GM21423 (cell line): ENCODE measurements around the gene SPATA20.

Source experiments
- ATAC-seq: cut with Tn5 transposase; IDR thresholded peaks from one replicate; pipeline ENCODE4 v1.9.1; 2021; ENCODE audit warnings: mild to moderate bottlenecking, moderate library complexity; ENCODE audit not compliant: unreplicated experiment

SPATA20 gene

DNA sequence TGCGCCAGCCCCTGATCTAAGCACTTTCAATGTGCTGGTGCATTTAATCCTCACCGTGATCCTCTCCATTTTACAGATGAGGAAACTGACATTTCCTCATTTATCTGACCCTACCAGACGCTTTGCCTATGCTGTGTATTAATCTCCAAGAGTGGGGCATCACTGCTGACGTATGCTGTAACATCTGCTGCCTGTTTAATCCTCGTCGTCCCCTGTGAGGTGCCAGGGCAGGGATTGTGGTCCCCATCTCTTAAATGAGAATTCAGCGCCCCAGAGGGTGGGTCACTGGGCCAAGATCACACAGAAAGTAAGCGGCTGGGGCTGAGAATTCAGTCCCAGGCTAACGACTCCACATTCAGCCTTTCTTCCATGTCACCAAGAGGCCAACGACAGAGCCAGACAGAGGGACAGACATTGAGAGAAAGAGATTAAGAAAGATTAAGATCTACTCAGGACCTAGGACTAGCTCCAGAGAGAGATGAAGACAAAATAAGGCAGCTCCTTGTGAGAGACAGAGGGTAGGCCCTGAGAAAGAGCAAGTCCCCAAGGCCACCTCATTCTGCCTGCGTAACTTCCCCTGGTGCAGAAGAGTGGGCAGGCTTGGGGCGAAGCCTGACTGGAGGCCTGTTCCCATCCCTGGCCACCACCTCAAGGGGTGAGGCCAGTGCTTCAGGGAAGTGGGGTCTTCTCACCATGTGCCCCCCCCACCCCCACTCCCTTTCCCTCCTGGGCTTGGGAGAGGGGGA is 27.1 kb downstream of the SPATA20 start:
- no peak for ATAC-seq

DNA sequence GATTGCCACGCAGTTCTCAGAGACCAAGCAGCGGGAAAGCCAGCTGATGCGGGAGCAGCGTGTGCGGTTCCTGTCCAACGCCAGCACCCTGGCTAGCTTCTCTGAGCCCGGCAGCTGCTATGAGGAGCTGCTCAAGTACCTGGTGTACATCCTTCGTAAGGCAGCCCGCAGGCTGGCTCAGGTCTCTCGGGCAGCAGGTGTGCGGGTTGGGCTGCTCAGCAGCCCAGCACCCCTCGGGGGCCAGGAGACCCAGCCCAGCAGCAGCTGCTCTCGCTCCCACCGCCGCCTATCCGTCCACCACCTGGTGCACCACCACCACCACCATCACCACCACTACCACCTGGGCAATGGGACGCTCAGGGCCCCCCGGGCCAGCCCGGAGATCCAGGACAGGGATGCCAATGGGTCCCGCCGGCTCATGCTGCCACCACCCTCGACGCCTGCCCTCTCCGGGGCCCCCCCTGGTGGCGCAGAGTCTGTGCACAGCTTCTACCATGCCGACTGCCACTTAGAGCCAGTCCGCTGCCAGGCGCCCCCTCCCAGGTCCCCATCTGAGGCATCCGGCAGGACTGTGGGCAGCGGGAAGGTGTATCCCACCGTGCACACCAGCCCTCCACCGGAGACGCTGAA is 28.7 kb downstream of the SPATA20 start:
- ATAC-seq = no peak

DNA sequence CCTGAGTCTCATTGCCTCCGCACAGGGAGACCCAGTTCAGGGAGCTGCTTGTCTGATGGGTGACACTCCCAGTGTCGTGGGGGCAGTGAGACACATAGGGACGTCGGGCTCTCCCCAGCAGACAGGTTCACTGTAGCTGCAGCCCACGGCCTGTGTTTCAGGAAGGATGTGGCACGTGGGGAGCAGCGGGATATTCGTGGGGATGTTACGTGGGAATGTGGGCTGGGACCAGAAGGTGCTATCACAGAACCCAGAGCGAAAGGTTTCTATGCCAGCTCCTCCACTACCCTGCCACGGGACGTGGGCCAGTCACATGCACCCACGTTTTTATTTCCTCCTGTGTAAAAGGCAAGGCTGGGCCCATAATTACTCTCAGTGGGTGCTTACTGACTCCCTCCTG is 29.9 kb downstream of the SPATA20 start:
- ATAC-seq = no peak

DNA sequence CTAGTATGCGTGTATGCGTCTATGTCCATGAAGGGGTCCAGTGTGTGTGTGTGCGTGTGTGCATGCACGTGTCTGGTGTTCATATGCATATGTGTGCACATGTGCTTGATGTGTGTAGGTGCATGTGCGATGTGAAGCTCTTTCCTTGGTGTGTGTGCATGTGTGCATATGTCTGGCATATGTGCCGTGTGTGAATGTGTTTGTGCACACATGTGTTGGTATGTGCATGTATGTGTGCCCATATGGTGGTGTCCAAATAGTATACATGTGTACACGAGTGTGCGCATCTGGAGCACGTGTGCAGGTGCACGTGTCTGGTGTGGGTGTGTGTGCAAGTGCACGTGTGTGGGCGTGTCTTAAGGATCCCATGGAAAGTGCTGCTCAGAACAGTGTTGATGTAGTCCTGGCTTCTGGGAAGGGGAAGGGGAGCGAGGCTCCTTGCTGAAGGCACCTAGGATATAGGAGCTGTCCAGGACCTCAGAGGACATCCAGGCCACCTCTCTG is 30.5 kb downstream of the SPATA20 start:
- ATAC-seq = no peak

DNA sequence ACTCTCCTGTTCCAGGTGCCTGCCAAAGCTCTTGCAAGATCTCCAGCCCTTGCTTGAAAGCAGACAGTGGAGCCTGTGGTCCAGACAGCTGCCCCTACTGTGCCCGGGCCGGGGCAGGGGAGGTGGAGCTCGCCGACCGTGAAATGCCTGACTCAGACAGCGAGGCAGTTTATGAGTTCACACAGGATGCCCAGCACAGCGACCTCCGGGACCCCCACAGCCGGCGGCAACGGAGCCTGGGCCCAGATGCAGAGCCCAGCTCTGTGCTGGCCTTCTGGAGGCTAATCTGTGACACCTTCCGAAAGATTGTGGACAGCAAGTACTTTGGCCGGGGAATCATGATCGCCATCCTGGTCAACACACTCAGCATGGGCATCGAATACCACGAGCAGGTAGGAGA is 31.2 kb downstream of the SPATA20 start:
- no peak for ATAC-seq

DNA sequence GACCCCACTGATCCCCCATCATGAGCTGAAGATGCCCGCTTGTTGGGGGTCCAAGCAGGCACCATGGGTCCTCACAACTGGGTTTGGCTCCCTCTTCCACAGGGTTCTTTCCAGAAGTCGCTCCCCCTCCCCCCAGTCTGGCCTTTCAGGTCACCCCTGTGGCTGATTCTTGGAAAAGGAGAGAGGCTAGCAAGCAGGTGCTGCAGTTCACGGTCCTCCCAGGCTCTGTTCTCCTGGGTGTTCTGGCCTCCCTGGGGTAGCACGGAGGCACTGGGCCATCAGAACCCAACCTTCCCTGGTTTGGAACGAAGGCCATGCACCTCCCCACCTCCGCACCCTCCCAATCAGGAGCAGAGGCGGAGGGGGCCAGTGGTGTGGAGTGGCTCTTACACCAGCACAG is 32.4 kb downstream of the SPATA20 start:
- ATAC-seq = no peak

DNA sequence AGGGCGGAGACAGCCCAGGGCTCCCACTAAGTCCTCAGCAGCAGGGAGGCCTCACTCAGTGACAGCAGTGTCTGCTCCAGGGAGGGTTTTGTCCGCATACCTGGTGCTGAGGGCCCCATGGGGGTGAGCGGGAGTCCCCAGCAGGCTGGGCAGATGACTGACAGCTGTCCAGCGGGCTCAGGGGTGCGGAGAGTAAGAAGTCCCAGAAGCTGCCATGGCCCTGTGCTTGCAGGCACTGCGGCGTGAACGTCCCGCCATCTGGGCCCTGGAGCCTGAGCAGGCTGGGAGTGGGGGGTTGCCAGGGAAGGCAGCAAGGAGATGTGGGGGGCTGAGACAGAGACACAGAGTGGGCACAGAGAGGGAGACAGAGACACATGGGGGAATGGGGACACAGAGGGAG is 33.7 kb downstream of the SPATA20 start:
- ATAC-seq = no peak

DNA sequence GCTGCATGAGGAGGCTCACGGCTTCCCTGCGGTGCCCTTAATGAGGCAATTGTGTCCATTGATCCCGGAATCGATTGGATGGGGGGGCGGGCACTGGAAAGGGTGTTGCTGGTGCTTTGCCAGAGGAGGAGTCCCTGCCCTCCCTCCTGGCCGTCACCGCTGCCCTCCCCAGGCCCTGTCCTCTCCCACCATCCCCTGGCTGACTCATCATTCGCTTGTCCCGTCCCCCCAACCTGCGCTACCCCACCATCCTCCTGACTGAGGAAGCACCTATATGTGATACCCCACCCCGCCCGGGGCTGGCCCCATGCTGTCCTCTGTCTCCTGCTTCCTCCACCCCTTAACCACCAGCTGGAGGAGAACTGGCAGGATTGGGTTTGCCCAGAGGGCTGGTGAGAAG is 34.3 kb downstream of the SPATA20 start:
- ATAC-seq = no peak

DNA sequence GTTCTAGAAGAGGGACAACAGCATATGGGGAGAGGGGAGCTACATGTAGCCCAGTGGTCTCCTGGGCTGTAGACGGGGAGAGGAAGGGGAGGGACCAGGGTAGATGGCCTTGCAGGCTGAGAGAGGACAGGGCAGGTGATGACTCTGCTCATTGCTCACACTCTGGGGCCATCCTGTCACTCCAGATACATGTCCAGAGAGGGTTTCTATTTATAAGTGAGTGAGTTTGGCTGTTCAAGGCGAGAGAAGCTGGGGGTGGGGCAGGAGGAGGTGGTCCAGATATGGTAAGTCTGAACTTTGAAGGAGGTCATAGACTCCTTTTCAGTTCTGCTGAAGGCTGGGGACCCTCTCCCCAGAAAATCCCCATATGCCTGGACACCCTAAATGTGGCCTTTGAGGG is 35.8 kb downstream of the SPATA20 start:
- ATAC-seq = no peak

DNA sequence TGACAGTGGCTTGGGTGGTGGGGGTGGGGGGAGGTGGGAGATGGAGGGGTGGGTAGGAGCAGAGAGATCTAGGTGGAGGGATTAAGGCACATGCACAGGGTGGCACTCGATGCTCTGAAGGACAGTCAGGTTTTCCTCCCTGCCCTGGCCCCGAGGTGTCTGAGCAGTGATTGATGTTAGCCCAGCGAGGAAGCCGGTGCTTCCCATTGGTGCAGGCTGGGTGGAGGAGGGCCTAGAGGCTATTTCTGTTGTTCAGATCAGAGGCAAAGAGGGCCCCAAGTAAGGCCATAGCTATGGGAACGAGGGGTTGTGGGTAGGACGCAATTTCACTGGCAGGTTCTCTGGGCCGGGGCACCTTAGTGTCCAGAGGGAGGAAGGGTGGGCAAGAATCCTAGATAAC is 36.7 kb downstream of the SPATA20 start:
- ATAC-seq = no peak

DNA sequence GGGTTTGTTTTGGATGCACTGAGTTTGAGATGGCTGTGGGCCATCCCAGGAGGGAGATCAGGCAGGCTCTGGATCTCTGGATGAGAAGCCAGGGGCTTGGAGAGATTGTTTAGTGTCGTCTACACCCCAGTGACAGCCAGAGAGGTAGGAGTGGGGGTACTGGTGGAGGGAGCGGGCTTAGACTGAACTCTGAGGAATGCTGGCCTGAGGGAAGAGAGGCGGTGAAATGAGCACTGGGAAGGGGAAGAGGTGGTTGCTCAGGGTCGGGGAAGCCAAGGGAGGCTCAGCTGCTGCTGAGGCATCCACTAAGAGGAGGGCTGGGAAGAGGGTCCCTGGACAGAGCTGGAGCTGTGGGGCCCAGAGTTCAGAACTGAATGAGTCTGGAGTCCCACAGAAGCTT is 37.1 kb downstream of the SPATA20 start:
- no peak for ATAC-seq

DNA sequence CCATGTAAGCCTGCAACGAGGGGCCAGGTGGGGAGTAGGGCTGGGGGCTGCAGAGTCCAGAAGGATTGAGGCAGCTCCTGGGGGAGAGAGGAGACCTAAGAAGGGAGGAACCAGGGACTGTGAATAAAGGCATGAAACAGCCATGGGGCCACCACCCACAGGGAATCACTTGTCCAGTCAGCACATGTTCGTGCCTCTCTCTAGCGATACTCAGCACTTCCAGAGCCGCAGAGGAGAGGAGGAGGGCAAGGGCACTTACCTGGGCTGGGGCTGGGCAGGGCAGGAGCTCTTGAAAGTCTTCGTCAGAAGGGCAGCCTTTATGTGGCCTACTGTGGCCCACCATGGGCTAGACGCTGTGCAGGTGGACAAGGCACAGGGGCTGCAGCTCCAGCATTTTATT is 37.8 kb downstream of the SPATA20 start:
- ATAC-seq = no peak

DNA sequence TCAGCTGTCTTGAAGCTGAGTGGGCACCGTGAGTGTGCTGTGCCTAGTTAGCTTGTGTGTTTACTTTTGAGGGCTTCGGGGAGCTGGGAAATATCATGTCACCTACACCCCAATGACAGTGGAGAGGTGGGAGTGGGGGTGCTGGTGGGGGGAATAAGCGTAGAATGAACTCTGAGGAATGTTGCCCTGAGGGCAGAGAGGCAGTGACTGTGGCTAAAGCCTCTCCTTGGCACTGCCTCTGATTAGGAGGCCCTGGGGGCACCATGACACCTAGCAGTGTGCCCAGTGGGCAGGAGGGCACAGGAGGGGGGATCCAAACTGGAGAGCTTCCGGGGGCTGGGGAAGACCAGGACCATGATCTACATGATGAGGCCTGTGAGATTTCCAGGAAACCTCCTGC is 38.4 kb downstream of the SPATA20 start:
- no peak for ATAC-seq

DNA sequence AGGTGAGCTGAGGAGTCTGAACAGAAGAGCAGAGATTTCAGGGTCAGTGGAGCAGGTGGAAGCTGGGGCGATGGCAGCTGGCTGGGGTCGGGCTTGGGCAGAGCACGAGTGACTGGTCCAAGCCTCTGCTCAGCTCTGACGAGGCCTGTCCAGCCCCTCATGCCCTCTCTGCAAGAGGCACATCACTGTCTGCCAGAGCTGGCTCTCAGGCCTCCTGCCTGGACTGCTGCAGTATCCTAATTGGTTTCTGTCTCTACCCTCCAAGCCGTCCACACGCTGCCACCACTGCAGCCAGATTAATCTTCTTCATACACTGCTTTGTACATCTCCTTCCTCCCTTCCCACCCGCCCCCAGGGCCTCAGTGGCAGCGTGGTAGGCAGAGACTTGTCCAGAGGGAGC is 38.9 kb downstream of the SPATA20 start:
- ATAC-seq = no peak

DNA sequence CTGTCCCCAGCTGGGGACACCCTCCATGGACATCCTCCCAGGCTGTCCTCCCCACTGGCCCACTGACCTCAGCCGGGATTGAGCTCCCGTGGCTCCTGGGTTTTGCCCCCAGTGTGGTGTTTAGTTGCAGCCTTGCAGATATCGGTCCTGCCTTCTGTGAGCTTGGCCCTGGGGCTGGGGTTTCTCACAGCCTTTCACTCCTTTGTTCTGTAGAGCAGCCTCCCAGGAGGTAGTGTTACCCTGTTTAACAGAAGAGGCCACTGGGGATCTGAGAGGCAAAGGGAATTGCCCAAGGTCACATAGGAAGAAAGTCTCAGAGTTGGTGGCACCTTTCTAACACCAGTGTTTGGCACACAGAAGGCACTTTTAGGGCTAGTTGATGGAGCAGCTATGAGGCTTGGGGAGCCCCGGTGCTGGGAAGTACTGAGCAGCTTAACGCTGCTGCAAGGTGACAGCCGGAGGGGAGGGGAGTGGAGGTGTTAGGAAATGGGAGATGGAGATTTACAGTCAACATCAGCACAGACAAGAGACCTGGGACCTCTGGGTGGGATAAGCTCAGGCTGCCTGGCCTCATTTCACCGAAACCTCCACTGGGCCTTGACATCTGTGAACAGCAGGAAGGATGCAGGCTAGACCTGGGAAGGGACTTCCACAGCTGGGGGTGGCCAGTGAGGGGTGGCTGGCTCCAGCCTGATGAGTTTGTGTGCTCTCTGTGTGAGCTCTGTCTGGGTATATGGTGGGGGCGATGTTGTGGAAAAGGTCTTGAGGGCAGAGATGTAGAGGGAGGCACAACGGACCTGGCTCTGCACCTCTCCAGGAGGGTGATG is 39.7 kb downstream of the SPATA20 start:
- ATAC-seq = no peak

DNA sequence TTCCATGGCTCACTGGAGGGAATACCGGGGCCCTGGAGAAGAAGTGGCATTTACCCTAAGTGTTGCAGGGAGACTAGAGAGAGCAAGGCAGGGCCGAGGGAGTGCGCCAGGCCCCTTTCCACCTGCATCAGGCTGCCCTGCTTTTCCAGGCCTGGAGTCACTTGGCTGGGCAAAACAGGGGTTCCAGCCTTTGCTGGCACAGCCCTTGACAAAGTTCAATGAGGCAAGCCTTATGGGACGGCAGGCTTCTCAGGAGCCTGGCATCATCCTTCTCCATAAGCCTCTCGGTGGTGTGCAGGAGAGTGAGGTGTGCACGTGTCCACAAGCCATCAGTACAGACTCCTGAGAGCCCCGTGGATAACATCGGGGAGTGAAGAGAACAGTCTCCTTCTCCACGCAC is 40.6 kb downstream of the SPATA20 start:
- no peak for ATAC-seq

DNA sequence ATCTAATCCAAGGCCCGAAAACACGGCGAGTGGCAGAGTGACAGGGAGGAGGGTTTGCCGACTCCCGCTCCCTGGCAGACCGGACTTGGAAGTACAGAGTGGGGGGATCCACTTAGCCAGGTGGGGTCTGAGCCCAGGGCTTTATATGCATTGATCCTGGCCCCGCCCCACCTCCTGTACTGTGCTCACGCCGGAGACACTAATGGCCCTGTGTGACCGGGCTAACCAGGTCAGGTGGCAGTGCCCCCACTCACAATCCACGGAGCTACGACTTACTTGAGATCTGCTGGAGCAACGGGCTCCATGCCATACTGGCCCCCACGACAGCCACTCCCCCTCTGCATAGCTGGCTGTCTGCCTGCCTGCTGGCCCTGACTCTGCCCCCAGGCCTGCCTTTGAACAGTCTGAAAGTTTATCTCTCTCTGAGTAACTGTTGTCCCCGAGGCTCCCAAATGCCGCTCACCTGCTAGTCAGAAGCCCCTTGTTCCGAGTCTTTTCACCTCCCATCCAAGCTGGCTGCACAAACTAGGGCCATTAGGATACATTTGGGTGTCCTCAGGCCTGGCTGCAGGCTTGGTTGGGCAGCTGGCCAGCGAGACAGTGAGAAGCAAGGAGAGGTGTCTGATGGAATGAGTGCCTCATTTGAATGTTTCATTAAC is 41.5 kb downstream of the SPATA20 start:
- no peak for ATAC-seq

DNA sequence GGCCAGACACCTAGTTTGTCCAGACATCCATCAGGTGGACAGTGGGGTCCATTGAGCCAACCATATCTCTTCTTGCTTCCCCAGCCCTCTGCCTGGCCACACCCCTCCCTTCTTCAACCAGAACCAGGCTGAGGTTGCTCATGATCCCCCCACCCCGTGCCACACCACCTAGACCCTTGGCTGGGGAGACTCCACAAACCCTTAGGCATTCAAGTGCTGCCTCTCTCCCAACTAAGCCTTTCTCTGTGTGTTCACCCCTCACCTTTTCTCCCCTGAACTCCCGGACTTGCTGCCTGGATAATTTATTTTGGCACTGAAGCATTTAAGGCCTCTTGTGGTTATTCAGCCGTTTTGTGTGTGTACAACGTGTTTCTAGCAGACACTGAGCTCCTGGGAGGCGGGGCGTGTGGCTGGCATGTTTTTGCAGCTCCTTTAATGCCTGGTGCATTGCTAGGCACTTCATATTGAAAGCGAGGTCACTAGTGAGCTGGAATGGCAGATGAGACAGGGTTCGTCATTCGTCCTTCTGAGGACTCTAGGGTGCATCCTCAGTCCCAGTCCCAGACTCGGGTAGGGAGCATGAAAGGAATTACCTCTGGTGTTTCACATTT is 42.2 kb downstream of the SPATA20 start:
- no peak for ATAC-seq

DNA sequence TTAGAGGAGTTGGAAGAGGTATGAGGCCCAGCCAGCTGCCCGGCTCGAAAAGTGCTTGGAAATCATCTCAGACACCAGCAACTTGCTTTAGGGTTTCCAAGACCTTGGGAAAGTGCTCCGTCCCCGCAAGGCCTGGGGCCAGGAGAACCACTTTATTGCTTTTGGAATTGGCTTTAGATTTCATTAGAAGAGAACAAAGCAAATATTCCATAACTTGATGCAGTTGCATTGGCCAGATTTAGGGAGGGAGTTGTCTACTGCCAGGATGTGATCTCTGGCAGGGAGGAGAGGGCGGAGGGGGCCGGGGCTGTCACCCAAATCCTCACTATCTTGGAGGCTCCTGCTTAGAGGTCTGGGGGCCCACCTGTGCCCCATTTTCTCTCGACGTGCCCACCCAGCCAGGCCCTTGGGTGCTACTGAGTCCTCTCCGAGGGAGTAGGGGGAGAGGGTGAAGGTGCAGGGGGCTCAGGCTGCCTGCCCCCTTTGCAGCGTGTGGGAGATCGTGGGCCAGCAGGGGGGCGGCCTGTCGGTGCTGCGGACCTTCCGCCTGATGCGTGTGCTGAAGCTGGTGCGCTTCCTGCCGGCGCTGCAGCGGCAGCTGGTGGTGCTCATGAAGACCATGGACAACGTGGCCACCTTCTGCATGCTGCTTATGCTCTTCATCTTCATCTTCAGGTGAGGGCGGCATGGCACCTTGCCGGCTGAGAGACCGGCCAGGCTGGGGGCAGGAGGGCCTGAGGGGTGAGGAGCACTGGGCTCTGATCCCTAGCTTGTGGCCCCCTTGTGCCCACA is 44.2 kb downstream of the SPATA20 start:
- ATAC-seq = no peak

DNA sequence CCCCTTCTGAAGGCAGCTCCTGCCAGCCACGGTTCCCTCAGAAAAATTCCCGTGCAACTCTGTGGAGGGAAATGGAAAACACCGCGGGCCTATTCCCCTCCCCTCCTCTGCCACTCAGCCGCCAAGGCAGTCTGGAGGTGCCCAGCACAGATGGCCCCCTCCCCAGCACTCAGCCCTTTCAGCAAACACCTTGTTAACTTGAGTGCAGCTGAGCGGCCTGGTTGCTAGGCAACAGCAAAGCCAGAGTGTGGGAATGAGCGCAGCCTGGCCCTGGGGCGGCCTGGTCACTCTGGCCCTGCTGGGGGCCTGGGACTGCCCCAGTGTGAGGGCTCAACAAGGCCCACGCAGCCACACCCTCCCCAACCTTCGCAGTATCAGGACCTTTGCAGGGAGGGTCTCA is 46.3 kb downstream of the SPATA20 start:
- no peak for ATAC-seq
